ENCODE results near the gene SYCP2. TPM values are rescaled to one million over a fixed set of nuclear protein-coding genes. Genes with fewer than 3 reads are reported as not detected.

The SYCP2 gene
- total RNA-seq, 1 donor = 0.63 TPM

DNA sequence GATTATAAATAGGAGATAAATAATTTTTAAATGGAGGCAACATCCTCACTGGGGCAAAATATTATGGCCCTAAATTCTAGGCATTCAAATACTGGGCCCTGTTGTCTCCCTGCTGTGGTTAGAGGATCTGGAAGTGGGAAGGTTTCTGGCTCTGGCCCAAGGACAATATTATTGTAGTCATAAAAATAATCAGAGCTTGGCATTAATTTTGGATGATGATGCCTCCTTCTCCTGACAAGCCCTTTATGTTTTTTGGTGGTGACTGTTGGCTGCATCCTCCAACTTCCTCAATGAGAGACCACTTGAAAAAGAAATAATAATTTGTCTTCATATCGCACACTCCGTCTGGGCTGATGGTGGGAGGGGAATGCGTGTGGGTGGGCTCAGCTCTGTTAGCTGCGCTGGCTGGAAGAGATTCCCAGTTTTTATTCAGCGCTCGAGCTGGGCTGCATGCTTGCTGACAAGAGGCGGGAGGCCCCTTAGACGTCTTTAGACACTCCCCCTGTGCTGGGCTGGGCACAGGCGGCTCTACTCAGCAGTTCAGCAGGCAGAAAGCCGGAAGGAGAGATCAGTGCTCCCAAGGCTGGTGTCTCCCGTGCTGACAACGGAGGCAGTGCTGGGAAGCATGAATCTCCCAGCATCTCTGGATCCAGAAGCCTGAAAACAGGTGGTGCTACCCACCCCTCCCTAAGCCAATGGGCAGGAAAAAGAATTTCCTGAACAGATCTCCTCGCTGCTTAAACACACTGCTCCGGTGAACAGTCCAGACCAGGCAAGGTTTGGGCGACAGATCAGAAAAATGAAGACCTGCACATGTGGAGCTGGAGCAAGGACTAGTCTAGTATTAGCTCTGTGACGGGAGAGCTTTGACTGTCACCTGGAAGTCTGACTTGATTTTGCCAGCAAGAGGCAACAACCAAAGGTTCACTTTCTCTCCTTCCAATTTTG lies 97.7 kb downstream of the SYCP2 start:
- no peak overlapping the region for H3K4me3 ChIP-seq (ENCODE audit: low read depth, low read length)
- peak; percentile 14 for DNase-seq (ENCODE audit: low read depth)
- TF ChIP-seq, protein P1, sequence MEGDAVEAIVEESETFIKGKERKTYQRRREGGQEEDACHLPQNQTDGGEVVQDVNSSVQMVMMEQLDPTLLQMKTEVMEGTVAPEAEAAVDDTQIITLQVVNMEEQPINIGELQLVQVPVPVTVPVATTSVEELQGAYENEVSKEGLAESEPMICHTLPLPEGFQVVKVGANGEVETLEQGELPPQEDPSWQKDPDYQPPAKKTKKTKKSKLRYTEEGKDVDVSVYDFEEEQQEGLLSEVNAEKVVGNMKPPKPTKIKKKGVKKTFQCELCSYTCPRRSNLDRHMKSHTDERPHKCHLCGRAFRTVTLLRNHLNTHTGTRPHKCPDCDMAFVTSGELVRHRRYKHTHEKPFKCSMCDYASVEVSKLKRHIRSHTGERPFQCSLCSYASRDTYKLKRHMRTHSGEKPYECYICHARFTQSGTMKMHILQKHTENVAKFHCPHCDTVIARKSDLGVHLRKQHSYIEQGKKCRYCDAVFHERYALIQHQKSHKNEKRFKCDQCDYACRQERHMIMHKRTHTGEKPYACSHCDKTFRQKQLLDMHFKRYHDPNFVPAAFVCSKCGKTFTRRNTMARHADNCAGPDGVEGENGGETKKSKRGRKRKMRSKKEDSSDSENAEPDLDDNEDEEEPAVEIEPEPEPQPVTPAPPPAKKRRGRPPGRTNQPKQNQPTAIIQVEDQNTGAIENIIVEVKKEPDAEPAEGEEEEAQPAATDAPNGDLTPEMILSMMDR (IDR thresholded peaks at IDR 0.05; ENCODE audit: insufficient read depth, low read length) = no peak

DNA sequence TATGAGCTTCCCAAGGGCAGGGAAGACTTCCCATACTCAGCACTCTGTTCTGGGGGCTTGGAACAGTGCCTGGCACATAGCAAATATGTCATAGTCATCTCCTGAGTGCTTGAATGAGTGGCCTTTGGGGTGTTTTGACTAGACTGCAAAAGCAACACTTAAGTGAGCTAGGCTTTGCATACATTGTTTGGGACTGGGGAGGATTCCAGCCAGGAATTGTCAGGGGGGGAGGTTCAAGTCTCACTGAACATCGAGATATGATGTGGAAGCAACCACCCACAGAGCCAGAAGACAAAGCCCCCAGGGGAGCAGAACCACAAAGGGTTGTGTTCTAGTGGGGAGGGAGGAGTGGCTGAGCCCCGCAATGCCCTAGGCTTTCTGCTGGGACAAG lies 98.4 kb downstream of the SYCP2 start:
- TF ChIP-seq, protein P1 (IDR thresholded peaks at IDR 0.05; ENCODE audit: insufficient read depth, low read length) = no peak
- DNase-seq (ENCODE audit: low read depth) = no peak
- no peak overlapping the region for H3K4me3 ChIP-seq (ENCODE audit: low read depth, low read length)

DNA sequence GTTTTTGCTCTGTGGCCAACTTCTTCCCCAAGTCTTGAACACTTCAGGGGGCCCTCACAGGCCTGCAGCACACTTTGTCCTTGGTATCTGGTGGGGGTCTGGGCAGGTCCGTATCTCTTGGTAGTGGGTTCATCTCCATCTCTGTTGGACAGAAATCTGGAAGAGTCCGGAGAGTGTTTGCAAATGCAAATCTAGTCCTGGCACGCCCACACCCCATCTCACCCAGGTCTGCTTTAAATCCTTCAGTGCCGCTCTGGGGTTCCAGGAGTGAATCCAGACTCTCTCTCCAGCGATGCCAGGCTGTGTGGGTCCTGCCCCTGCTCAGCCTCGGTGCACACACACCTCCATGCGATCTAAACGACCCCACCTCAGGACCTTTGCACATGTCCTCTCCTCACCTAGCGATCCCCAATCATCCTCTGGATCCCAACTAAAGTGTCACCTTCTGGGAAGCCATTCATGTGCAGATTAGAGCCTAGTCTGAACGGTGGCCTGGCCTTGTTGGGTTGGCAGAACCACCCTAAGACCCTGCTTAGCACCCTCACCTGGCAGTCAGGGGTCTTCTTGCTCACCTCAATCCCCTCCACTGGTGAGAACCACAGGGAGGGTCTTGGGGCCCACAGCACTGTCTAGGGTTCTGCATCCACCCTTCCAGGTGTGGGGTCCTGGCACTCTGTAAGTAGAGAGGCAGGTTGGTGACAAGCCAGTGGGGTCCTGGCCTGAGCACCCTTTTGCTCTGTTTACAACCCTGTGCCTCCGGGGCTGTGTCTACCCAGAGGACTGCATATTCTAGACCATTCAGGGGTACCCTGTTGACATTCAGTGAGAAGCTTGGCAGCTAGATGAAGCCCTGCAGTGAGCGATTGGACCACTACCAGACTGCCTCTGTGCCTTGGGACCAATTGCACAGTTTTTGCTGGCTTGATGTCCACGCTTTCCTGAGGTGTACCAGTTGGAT lies 100.8 kb downstream of the SYCP2 start:
- TF ChIP-seq, protein P1 (IDR thresholded peaks at IDR 0.05; ENCODE audit: insufficient read depth, low read length) = no peak
- DNase-seq (ENCODE audit: low read depth) = no peak
- H3K4me3 ChIP-seq (ENCODE audit: low read depth, low read length) = no peak overlapping the region

DNA sequence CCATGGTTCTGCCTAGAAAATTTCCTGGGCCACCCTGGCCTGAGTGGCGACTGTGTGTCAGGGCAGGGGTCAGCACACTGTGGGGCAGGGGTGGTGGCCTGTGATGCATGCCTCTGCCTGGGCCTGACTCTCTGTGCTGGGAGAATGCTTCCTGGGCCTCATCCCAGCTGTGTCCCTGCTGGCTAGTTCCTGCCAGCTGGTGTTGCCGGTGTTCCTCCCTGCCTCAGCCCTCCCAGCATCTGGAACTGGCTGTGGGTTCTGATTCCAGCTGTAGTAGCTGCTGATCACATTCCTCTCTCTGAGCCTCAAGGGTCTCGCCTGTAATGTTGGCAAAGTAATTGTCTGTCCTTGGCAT lies 101.5 kb downstream of the SYCP2 start:
- no peak for DNase-seq (ENCODE audit: low read depth)
- no peak overlapping the region for H3K4me3 ChIP-seq (ENCODE audit: low read depth, low read length)
- TF ChIP-seq, protein P1 (IDR thresholded peaks at IDR 0.05; ENCODE audit: insufficient read depth, low read length) = no peak

DNA sequence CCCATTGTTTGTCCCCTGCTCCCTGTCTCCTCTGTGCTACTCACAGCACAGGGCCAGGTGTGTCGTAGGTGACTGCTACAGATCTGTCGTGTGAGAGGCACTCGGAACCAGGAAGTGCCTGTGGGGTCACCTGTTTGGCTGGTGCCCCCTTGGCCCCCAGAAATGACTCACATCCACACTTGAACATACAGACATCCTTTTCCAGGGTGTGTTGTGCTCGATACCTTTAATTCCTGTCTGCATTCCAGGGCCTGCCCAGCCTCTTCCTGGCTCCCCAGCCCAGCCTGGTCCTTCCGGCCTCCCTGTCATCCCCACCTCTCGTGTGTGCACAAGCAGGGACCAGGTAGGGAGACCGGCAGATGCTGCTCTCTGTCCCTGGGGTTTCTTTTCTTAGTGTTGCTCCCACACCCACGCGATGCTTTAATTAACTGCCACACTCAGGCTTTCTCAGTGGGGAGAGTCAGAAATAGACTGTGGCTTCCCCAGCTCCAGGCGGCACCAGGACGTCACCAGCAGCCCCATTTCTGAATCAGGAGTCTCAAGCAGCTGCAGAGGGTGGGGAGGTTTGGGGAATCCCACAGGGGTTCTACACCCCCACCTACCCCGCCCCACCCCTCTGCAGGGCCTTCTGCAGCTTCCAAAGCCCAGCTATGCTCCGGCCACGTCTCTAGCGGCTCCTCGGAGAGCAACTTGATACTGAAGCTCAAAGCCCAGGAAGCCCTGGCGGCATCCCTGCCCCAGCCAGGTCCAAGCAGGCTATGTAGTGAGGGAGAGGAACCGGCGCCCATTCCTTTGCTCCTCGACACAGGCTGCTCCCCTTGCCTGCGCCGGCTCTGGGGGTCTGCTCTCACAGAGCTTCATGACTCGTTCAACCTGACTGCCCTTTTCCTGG lies 102.2 kb downstream of the SYCP2 start:
- TF ChIP-seq, protein P1 (IDR thresholded peaks at IDR 0.05; ENCODE audit: insufficient read depth, low read length) = no peak

DNA sequence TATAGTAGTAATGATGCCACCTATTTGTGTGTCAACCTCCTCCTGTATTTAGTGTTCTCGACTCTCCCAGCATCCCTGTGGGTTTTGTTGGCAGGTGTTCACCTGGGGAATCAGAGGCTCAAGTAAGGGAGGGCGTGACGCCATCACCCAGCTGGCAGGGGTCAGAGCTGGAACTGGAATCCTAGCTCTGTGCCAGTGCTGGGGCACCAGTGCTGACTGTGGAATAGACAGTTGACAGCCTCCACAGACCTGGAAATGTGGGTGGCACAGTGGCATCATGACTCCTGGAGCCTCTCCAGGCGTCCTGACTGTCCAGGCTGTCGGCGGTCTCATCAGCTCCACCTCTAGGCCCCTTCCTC lies 102.8 kb downstream of the SYCP2 start:
- no peak overlapping the region for H3K4me3 ChIP-seq (ENCODE audit: low read depth, low read length)
- DNase-seq (ENCODE audit: low read depth) = no peak

More for the DNA sequence above, 102.2 kb downstream of the SYCP2 start:
- H3K4me3 ChIP-seq (ENCODE audit: low read depth, low read length) = no peak overlapping the region
- DNase-seq (ENCODE audit: low read depth) = no peak

More for the DNA sequence above, 102.8 kb downstream of the SYCP2 start:
- TF ChIP-seq, protein P1 (IDR thresholded peaks at IDR 0.05; ENCODE audit: insufficient read depth, low read length) = no peak

All from fibroblast of the aortic adventitia (primary cell).